Measurements from ENCODE around the gene NHSL2.

GRCh38 chrX:72176981-72177380, 266.3 kb downstream of the NHSL2 start:
- TF ChIP-seq EZH2phosphoT487 (IDR thresholded peaks at IDR 0.05; ENCODE audit: unreplicated experiment) = no peak
- TF ChIP-seq POLR2AphosphoS5 (IDR thresholded peaks at IDR 0.05; ENCODE audit: low read depth) = no peak
- TF ChIP-seq CTCF (conservative IDR thresholded peaks at IDR 0.05; ENCODE audit: low read depth in 2 of 2) = no peak

Data from GM23338 (cell line).